ENCODE measurements around the gene EPB41. TPM values are rescaled to one million over a fixed set of nuclear protein-coding genes. Genes with fewer than 3 reads are reported as not detected.
A peak's percentile ranks its signal among the peaks of the same experiment; 100 is the strongest.

Gene EPB41
- total RNA-seq, 1 donor from 2014 or later = 16.0 TPM

- no peak for DNase-seq (ENCODE audit: low read depth in 2 of 2)
Observed at GRCh38 chr1:28890836-28891235, 23.5 kb upstream of the EPB41 start.

- DNase-seq (ENCODE audit: low read depth in 2 of 2) = no peak
Observed at GRCh38 chr1:28891256-28891655, 23.1 kb upstream of the EPB41 start.

- DNase-seq (ENCODE audit: low read depth in 2 of 2) = peak in 1 of 2 donors; percentile 23
Observed at GRCh38 chr1:28893403-28894102, 20.8 kb upstream of the EPB41 start.

GRCh38 chr1:28894785-28895184 lies 19.6 kb upstream of the EPB41 start:
- no peak for DNase-seq (ENCODE audit: low read depth in 2 of 2)

DNA sequence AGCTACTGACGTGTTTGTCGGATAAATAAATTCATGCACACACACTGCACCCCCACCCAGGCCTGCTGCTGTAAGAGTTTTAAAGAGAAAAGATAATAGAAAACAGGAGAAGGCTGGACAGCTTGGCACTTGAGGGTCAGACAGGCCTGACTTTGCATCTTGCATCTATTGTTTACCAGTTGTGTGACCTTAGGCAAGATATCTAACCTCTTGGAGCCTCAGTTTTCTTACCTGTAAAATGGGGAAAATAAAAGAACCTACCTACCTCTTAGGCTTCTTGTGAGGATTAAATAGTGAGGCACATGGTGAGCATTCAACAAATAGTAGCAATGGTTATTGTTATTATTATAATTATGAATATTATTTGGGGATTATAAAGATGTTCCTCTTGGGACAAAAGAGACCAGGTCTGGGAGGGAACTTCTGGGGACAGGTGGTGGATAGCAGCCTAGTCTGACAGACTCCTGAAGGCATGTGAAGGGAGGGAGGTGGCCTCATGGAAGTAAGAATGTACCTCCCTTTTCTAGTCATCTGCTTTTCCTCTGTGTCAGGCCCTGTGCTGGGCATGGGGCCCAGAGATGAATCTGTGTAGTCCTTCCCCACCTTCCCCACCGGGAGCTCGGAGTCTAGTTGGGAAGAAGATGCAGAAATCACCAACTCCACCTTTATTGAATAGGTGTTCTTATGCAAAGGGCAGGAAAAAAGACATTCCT lies 18.3 kb upstream of the EPB41 start:
- no peak for DNase-seq (ENCODE audit: low read depth in 2 of 2)

GRCh38 chr1:28896609-28896986 lies 17.8 kb upstream of the EPB41 start:
- DNase-seq (ENCODE audit: low read depth in 2 of 2) = no peak

DNA sequence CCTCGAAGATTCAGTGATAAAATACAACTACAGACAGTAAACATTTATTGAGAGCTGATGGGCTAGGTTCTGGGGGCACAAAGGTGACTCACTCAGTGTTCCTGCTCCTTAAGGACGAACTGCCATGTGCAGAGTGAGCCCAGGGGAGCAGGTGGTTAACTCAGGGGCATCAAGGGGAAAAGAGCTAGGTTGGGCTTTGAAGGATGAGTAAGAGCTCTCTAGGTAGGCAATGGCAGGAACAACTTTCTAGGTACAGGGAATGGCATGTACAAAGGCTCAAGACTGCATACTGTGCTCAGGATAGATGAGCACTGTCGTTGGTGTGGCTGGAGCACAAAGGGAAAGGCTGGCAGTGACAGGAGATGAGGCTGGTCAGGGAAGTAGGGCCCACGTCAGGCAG lies 16.6 kb upstream of the EPB41 start:
- no peak for DNase-seq (ENCODE audit: low read depth in 2 of 2)

DNA sequence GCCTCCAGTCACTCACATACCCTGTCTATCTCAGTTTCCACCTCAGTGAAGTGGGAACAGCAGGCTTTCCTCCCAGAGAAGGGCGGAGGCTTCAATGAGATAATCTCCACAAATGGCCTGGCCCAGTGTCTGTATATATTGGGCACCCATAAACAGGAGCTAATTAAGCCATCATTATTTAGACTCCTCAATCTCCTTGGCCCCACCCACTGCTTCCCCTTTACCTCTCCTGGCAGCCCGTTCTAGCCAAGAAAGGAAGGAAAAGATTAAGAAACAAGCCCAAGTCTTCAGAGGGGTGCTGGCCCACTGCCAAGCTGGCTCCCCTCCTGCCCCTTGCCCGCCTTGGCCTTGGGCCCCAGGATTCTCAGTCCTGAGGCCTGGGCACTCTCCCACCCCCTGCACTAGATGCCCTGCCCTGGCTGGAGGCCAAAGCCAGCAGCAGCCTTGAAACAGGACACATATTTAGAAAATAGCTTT lies 15.9 kb upstream of the EPB41 start:
- DNase-seq (ENCODE audit: low read depth in 2 of 2) = no peak

DNA sequence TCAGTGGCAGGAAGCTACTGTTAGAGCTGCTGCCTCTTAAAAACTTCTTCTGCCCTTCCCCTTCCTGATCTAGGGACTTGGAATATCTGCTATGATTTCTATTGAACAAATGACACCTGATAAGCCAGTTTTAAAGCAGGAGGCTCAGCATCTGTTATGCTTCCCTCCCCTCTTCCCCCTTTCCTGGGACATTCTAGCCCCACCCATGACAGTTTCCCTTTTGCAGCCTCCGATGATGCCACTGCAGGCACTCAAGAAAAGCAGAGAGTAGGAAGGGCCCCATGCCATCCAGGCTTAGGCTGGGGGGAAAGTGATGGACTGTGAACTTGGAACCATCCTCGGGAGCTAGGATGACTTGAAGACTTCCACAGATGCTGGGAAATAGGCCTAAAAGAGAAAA lies 15.1 kb upstream of the EPB41 start:
- no peak for DNase-seq (ENCODE audit: low read depth in 2 of 2)

- no peak for DNase-seq (ENCODE audit: low read depth in 2 of 2)
Observed at GRCh38 chr1:28900562-28900961, 13.8 kb upstream of the EPB41 start.

DNA sequence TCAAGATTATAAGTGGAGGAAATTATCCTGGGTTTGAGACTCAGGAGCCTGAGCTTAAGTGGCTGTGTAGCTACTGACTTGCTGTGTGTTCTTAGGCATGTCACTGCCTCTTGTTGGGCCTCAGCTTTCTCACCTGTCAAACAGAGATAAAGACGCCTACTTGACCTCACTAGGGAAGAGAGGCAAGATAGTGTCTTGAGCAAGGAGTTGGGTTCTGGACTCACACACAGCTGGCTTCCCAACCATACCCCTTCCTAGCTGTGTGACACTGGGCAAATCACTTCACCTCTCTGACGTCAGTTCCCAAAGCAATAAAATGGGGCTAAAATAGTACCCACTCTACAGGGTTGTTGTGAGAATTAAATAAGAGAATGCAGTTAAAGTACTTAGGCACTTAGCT lies 11.6 kb upstream of the EPB41 start:
- DNase-seq (ENCODE audit: low read depth in 2 of 2) = no peak

GRCh38 chr1:28905921-28906666 lies 8.3 kb upstream of the EPB41 start:
- DNase-seq (ENCODE audit: low read depth in 2 of 2) = no peak

GRCh38 chr1:28909198-28909597 lies 5.2 kb upstream of the EPB41 start:
- DNase-seq (ENCODE audit: low read depth in 2 of 2) = no peak

- no peak for DNase-seq (ENCODE audit: low read depth in 2 of 2)
Observed at GRCh38 chr1:28910379-28911115, 3.8 kb upstream of the EPB41 start.

- DNase-seq (ENCODE audit: low read depth in 2 of 2) = no peak
Observed at GRCh38 chr1:28913786-28914227, 562 bp upstream of the EPB41 start.

- DNase-seq (ENCODE audit: low read depth in 2 of 2) = peak in 1 of 2 donors; percentile 45
Observed at GRCh38 chr1:28915031-28915895, 894 bp downstream of the EPB41 start.

DNA sequence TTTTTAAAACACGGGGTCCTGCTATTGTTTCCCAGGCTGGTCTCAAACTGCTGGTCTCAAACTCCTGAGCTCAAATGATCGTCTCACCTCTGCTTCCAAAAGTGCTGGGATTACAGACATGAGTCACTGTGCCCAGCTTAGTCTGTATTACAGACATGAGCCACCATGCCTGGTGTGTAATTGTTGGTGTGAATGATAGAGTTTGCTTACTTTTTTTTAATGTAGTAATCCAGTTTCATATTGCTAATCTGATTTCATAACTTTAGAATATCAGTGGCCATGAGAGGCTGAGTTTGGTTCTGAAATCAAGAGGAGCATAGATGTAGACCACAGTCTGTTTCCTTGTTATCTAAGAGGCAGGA lies 3.4 kb downstream of the EPB41 start:
- DNase-seq (ENCODE audit: low read depth in 2 of 2) = no peak

- DNase-seq (ENCODE audit: low read depth in 2 of 2) = no peak
Observed at GRCh38 chr1:28921286-28921869, 7.0 kb downstream of the EPB41 start.

- DNase-seq (ENCODE audit: low read depth in 2 of 2) = no peak
Observed at GRCh38 chr1:28925350-28925891, 11.1 kb downstream of the EPB41 start.

DNA sequence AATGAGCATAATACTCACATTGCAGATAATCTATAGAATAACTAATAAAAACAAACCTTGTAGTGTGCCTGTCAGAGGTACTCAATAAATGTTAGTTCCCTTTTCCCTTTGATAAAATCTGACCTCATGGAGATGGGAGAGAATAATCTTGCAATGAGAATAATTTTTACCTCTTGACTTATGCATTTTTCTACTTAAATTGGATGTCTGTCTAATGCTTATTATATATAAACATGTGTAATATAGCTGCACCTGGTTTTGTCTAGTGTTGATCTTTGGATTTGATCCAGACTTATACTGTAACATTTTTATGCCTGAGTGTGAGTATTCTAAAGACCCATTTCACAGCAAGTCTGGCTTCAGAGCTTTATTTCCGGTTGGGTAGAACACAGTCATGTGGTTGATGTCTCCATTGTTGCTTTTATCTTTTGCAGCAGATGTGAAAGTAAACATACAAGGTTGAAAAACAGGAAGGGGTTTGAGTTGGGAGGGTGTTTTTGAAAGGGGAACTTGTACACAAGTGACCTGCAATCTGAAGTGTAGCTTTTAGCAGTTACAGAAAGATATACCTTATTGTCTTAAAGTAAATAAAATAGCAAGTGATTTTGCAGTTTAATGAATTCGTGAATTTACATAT lies 12.4 kb downstream of the EPB41 start:
- DNase-seq (ENCODE audit: low read depth in 2 of 2) = peak; percentile 79 to 95
